Thyroid gland (tissue), 4 donors: Measurements from ENCODE around the gene DMWD. TPM values are rescaled to one million over a fixed set of nuclear protein-coding genes. Genes with fewer than 3 reads are reported as not detected.

Source experiments
- DNase-seq, 2 donors: peaks; one replicate each; pipeline ENCODE4 v3.0.0-alpha.2; 2019
- H3K27ac ChIP-seq, 3 donors: fragments of 200-600 bp; sonication (generic); 1 replicate in 2 of 3; 2 replicates in 1 of 3; pipeline ENCODE4 v1.5.1; 2016 to 2019; ENCODE audit warnings: mild to moderate bottlenecking in 1 of 3, moderate library complexity in 1 of 3
- H3K27me3 ChIP-seq: fragments of 200-600 bp; sonication (generic); one replicate; pipeline ENCODE4 v1.5.1; 2019
- H3K36me3 ChIP-seq, 2 donors: fragments of 200-600 bp; sonication (generic); one replicate each; pipeline ENCODE4 v1.5.1; 2016 to 2019
- H3K4me1 ChIP-seq, 2 donors: fragments of 200-600 bp; sonication (generic); one replicate each; pipeline ENCODE4 v1.5.1; 2017 to 2019
- H3K4me3 ChIP-seq, 3 donors: fragments of 200-600 bp; sonication (generic); replicated peaks in 1 of 3; 1 replicate in 2 of 3; 2 replicates in 1 of 3; pipeline ENCODE4 v1.5.1; 2016; ENCODE audit warnings: mild to moderate bottlenecking in 1 of 3
- H3K9me3 ChIP-seq: fragments of 200-600 bp; sonication (generic); one replicate; pipeline ENCODE4 v1.5.1; 2017
- POLR2A ChIP-seq, 2 donors: fragments of 450-650 bp; IDR thresholded peaks; one replicate each; pipeline ENCODE4 v1.6.1; 2017; ENCODE audit warnings: antibody characterized with exemption in 2 of 2, mild to moderate bottlenecking in 2 of 2, moderate library complexity in 1 of 2
- WGBS, 2 donors: methylation state at CpG; one replicate each; pipeline ENCODE4 v1.1.5; 2017; 5-methylcytosine and 5-hydroxymethylcytosine counted together
- intact Hi-C: fragments of 100-400 bp; cut with DNase I; formaldehyde crosslinking; loops from one replicate; pipeline ENCODE4 v1.15.1; 2023
- total RNA-seq, 4 donors: library from RNA; depleted of rRNA; stranded (reverse); fragments of >200 nt; gene quantifications; one replicate each; pipeline ENCODE4 v1.2.3, GENCODE V29; 2016
- TF ChIP-seq, protein P1 (sequence below), 6 experiments: fragments of 200-600 bp in 3 of 6; fragments of 450-650 bp in 3 of 6; sonication (generic) in 3 of 6; IDR thresholded peaks; one replicate each; pipeline ENCODE4 v1.5.1; 2016 to 2019; ENCODE audit warnings: antibody characterized with exemption in 6 of 6, mild to moderate bottlenecking in 2 of 6, inconsistent platforms in 1 of 6, moderate library complexity in 1 of 6

DMWD gene
- total RNA-seq, 4 donors from 2014 or later, result 38.2 to 69.7 (median 48.3) TPM

- Histone ChIP-seq H3K27me3 (no peaks in the 10 kb centered on the region), H3K4me3 (no peak overlapping the region), H3K4me1 (no peaks in the 10 kb centered on the region), H3K27ac (no peak overlapping the region), H3K9me3 (no peaks in the 10 kb centered on the region), H3K36me3 (peaks cover 58 to 78% of the 10 kb centered on the region in 2 donors)
- intact Hi-C loops, result no loop called here
- no peak for DNase-seq
- TF ChIP-seq, protein P1, sequence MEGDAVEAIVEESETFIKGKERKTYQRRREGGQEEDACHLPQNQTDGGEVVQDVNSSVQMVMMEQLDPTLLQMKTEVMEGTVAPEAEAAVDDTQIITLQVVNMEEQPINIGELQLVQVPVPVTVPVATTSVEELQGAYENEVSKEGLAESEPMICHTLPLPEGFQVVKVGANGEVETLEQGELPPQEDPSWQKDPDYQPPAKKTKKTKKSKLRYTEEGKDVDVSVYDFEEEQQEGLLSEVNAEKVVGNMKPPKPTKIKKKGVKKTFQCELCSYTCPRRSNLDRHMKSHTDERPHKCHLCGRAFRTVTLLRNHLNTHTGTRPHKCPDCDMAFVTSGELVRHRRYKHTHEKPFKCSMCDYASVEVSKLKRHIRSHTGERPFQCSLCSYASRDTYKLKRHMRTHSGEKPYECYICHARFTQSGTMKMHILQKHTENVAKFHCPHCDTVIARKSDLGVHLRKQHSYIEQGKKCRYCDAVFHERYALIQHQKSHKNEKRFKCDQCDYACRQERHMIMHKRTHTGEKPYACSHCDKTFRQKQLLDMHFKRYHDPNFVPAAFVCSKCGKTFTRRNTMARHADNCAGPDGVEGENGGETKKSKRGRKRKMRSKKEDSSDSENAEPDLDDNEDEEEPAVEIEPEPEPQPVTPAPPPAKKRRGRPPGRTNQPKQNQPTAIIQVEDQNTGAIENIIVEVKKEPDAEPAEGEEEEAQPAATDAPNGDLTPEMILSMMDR (IDR thresholded peaks at IDR 0.05), result no peak
- TF ChIP-seq POLR2A (IDR thresholded peaks at IDR 0.05), result no peak
- WGBS, 2 donors, result 84 to 88% methylated on average over 17 to 26 of the region's 26 CpGs
Measured at GRCh38 chr19:45824531-45825262, 32.1 kb upstream of the DMWD start.

DNA sequence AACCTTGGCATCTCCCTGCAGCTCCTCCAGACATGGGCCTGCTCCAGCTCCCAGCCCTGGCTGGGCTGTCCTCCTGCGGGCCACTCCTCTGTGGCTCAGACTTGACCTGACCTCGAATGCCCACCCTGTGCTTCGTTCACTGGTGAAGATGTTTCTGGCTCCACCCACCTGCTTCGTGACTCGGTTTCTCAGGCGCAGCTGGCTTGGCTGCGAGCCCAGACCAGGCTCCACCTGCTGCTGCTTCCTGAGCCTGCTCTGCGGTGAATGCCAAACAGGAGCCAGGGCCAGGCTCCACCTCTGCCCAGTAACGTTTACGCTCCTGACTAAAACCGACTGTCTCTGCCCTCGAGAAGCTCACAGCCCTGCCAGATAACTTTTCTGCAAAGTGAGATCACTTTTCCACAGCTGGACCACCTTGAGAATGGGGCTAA is 31.4 kb upstream of the DMWD start:
- no peak overlapping the region for H3K4me3 ChIP-seq
- no peaks in the 10 kb centered on the region for H3K9me3 ChIP-seq
- intact Hi-C loops, result no loop called here
- DNase-seq, result peak in 1 of 2 donors; percentile 21
- H3K4me1 ChIP-seq, result no peaks in the 10 kb centered on the region
- peaks cover 52 to 72% of the 10 kb centered on the region in 2 donors for H3K36me3 ChIP-seq
- no peaks in the 10 kb centered on the region for H3K27me3 ChIP-seq
- no peak overlapping the region for H3K27ac ChIP-seq
- TF ChIP-seq, protein P1 (IDR thresholded peaks at IDR 0.05), result no peak
- TF ChIP-seq POLR2A (IDR thresholded peaks at IDR 0.05), result no peak
- 63 to 83% methylated on average over 8 to 12 of the region's 12 CpGs for WGBS, 2 donors

DNA sequence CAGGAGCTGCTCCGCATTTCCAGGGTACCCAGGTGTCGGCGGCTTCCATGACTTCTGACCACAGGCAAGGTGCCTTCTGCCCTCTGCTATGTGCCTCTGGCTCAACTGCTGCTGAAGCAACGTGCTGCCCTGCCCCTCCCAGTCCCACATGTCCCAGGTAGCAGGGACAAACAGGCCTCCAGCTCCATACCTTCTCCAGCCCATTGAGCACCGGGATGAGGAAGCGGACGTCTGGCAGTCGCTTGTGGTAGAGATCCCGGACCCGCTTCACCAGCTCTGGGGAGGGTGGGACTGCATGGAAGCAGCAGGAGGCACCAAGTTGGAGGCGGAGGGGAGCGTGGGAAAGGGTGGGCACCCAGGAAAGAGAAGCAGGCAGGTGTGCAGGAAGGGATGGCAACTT is 30.5 kb upstream of the DMWD start:
- 95 to 98% methylated on average over 8 to 12 of the region's 12 CpGs for WGBS, 2 donors
- TF ChIP-seq, protein P1 (IDR thresholded peaks at IDR 0.05), result no peak
- TF ChIP-seq POLR2A (IDR thresholded peaks at IDR 0.05), result no peak
- Histone ChIP-seq H3K4me3 (no peak overlapping the region), H3K36me3 (peaks cover 44 to 63% of the 10 kb centered on the region in 2 donors), H3K4me1 (no peaks in the 10 kb centered on the region), H3K27me3 (no peaks in the 10 kb centered on the region), H3K9me3 (no peaks in the 10 kb centered on the region), H3K27ac (no peak overlapping the region)
- intact Hi-C loops, result no loop called here
- no peak for DNase-seq

GRCh38 chr19:45822716-45823115 is 30.1 kb upstream of the DMWD start:
- H3K27ac ChIP-seq, result no peak overlapping the region
- peaks cover 40 to 58% of the 10 kb centered on the region in 2 donors for H3K36me3 ChIP-seq
- no peaks in the 10 kb centered on the region for H3K9me3 ChIP-seq
- TF ChIP-seq, protein P1 (IDR thresholded peaks at IDR 0.05), result no peak
- TF ChIP-seq POLR2A (IDR thresholded peaks at IDR 0.05), result no peak
- no peaks in the 10 kb centered on the region for H3K27me3 ChIP-seq
- intact Hi-C loops, result no loop called here
- 90 to 94% methylated on average over 3 of the region's 5 CpGs for WGBS, 2 donors
- no peak for DNase-seq
- H3K4me1 ChIP-seq, result no peaks in the 10 kb centered on the region
- no peak overlapping the region for H3K4me3 ChIP-seq

DNA sequence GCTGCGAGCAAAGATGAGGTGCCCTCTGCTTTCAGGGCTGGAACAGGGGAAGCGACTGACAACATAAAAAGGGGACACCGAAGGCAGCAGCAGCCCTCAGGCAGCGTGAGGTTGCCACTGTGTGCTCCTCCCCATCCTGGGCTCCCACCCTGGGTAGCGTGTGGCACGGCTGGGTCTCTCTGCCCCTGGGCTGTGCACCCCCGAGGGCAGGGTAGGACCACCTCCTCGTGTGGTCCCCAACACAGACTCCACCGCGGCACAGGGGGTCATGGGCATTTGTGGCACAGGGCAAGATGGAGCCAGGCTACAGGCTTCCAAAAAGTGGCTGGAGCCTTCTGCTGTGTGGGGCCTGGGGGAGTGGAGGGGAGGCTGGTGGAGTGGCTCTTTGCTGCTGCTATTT is 28.9 kb upstream of the DMWD start:
- DNase-seq, result no peak
- H3K36me3 ChIP-seq, result peaks cover 28 to 47% of the 10 kb centered on the region in 2 donors
- intact Hi-C loops, result no loop called here

More for the DNA sequence above, 28.9 kb upstream of the DMWD start:
- Histone ChIP-seq H3K4me1 (peaks cover 0 to 4% of the 10 kb centered on the region in 2 donors), H3K27me3 (no peaks in the 10 kb centered on the region), H3K9me3 (no peaks in the 10 kb centered on the region), H3K4me3 (no peak overlapping the region), H3K27ac (no peak overlapping the region)
- 80 to 84% methylated on average over 3 to 10 of the region's 10 CpGs for WGBS, 2 donors
- TF ChIP-seq POLR2A (IDR thresholded peaks at IDR 0.05), result no peak
- TF ChIP-seq, protein P1 (IDR thresholded peaks at IDR 0.05), result no peak
